GM11168 (cell line): ENCODE measurements around the gene TAS2R41.

Source experiments
- in situ Hi-C: fragments of 300-500 bp; cut with MboI; formaldehyde crosslinking; loops from one replicate; pipeline ENCODE4 v1.12.0; 2022; ENCODE audit warnings: low sequenced_read_pairs; ENCODE audit not compliant: unreplicated experiment

TAS2R41 gene

DNA sequence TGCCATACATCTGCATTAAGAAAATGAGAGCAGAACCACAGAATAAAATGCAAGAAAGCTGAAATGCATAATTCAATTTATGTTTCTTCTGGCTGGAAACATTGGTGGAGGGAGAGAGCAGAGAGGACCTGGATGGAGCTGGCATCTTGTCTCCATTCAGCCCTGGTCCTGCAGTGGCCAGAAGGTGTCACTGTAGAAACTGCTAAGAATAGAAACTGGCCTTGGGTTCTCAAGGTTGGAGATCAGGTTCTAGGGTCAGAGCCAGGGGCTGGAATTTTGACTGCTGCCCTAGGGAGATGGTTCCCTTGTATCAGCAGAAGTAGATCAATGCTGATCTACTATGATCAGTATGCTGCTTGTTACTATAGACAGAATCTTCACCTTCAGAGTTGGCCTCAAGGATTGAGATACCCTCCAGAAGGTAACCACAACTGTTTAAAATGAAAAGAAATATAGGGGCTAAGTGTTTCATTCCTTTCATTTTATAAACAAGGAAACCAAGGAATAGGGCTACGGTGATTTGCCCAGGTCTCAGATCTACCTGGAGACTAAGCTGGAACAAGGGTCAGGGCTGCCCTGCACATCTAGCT is 13.1 kb downstream of the TAS2R41 start:
- in situ Hi-C loops: no loop called here

DNA sequence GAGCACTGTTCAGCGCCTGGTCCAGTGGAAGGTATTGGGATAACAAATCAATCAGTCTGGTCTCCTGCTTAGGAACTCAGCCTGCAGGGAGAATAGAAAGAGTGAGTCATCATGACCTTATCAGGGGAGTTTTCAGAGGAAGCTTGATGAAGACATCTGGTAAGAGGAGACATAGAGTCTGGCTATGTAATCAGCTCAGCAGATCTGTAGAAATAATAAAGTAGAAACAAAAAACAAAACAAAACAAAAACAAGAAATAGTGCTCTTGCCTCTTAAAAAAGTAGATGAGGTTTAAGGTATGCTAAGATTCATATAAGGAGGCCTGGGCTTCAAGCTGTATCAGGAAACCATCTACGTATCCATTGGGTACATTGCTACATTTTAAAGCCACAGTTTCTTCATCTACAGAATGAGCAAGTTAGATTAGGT is 14.4 kb downstream of the TAS2R41 start:
- in situ Hi-C loops: no loop called here

DNA sequence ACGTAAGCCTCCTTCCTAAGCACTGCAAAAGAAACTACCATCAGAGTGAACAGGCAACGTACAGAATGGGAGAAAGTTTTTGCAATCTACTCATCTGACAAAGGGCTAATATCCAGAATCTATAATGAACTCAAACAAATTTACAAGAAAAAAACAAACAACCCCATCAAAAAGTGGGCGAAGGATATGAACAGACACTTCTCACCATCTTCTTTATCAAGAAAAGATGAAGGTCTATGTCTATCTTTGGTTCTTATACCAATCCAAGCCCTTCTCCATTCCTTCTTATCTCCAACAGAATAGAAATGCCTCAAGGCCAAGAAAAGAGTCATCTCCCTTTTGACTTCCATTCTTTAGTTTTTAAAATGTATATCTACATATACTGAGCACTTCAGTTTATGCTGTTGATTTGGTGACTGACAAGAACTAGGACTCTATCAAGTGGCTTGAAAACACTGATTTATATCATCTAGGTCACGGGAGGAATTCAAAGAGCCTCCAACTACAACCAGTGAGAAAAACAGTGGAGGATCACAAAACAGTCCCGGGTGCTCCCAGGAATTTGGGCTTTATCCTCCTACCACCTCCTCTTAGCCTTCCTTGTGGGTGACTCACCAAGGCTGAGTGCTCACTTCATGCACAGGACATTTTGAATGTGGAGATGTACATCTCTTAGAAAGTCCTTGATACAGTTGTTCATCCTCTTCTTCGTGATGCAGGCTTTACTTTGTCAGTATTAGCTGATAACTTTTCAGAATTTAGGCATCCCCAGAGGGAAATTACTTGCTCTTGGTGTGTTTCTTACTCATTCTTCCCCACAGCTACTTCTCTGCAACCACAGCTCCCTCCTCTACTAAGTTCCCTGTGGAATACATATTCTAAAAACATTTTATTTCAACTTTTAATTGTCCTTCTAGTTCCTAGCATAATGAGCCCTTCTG is 15.4 kb downstream of the TAS2R41 start:
- in situ Hi-C loops: no loop called here

DNA sequence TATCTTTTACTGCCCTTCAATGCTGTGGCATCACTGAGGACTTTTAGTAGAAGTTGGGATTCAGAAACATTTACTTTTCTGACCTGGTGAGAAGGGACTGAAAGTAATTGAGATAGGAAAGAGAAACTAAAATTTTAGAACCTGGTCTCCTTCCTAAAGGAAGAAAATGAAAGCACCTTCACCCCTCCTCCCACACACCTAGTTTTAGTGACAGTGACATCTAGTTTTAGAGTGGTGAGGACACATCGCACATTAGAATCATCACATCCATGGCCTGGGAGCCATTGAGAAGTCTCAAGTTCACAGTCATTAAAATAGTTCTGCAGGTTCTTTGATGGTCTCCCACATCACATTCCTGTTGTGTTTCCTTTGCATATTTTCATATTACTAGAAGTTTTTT is 16.1 kb downstream of the TAS2R41 start:
- in situ Hi-C loops: no loop called here

DNA sequence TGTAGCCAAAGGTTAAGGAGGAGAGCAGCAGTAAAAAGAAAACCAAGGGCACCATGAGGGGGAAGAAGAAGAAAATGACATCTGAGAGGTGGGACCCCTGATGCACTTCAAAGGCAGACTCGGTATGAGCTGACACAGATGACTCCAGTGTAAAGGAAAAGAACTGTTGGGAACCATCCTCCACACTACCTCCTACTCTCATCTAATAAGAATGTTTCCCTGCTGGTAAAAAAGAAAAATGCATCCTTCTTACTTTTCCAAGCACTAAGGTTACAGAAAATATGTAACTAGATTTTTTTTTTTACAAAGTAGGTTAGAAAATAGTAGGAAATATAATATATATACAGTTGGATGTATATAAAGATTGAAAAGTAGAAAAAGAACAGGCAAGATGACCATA is 16.9 kb downstream of the TAS2R41 start:
- in situ Hi-C loops: no loop called here

DNA sequence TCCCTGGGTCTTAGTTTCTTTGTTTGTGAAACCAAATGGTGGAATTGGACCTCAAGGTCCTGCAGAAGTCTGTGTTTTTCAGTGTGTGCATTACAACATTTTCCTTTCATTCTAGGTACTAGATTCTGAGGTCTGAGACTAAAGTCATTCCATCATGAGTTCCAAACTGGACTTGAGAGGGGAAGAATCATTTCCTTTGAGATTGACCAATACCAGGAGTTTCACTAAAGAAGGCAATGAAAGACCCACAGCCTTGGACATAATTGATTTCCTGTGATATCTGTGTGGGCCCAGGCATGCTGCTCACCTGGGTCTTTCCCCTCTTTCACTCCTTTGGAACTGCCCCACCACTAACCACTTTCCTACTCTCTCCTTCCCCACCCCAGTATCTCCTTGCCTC is 18.2 kb downstream of the TAS2R41 start:
- in situ Hi-C loops: no loop called here

DNA sequence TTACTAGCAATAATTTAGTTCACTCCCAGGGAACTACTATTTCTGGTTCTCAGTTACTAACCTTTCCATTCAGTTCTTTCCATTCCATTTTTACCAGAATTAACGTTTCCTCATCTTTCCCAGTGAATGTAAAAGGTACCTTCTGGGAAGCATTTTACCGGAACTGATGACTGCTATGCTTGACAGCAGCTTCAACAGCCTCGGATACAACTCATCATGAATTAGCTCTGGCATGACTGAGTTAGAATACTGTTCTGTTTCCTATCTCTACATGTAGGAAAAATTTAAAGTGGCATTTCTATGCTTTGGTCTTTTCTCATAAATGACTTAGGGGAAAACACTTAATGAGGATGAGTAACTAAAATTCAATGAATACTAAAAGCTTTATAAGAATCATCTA is 18.6 kb downstream of the TAS2R41 start:
- in situ Hi-C loops: no loop called here

DNA sequence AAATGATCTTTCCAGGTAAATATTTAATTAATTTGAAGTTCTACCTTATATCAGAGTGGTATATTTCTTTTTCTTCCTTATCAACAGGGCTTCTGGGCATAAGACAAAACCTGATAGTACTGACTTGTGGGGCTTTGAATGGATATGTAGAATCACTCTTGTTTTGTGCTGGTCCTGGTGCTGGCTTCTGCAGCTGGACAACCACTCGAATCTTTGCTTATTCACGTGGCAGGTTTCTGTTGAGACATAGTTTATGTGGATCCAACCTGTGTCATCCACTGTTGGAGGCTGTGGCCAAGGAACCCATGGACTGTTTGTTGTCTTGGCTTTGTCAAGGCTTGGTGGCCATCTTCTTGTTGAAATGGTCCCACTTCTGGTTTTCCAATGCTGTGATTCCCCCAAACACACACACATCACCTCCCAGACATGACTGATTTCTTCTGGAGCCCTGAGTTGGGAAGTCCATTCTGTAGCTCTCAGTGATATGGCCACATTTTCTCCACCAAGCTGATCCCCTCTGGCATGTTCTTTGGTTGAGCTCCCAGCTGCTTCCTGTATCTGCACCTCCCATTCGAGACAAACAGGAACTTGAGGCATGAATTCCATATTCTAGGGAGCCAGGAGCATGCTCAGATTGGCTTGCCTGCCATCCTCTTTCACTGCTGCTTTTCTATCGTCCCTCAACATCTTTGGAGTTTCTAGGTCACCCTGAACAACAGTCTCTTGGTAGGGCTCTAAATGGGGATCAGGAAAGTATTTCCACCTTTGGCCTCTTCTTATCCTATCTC is 19.5 kb downstream of the TAS2R41 start:
- in situ Hi-C loops: no loop called here

DNA sequence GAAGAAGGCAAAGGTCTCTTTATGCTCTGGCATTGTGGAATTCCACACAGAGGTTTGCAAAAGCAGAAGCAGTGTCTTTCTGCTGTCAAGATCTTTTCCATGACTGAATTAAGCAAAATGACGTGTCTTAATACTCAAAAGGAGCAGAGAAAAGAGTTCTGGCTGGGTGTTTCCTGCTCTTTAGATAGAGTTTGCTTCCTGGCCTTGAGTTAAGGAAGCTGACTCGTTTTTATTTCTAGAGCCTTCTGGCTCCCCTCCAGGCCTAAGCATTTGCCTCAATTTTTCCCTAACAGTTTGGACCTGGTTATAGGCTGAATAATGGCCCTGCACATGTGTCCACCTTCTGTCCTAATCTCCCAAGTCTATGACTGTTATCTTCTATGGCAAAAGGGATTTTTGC is 21.6 kb downstream of the TAS2R41 start:
- in situ Hi-C loops: no loop called here

DNA sequence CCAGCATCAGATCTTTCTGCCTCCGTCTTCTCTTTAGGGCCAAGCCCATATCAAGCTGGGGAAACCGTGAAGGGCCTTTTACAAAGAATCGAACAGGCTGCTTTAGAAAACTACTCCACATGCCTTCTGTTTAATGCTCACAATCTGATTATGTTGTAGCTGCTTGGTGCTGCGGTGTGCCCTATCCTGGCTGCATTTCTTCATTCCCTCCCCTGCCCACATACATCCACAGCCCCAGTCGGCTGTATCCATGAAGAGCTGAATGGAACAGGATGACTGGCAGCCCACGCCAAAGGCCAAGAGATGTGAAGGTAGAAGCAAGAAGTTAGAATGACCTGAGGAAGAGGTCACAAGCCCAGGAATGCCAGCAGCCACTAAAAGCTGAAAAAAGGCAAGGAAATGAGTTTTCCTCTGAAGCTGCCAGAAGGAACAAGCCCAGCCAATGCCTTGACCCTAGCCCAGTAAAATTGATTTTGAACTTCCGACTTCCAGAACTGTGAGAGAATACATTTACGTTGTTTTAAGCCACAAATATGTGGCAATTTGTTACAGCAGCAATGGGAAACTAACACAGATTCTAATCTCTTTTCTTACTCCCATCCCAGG is 22.2 kb downstream of the TAS2R41 start:
- in situ Hi-C loops: no loop called here

DNA sequence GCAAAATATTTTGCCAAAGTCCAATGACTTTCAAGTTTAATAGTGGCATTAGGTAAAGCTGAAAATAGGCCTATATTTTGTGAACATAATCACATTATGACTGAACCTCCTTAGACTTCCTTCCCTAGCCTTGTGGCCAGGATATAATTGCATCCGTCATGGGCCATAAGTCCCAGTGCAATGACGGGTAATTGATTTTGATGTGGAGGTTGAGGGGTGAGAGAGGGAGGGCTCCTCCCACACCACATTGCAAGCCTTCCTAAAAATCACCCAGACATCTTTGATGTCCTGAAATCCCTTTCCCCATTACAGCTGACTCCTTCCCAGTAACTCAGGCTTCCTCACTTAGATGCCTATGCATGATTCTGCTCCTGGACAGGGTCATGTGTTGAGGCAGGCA is 25.6 kb downstream of the TAS2R41 start:
- in situ Hi-C loops: no loop called here

DNA sequence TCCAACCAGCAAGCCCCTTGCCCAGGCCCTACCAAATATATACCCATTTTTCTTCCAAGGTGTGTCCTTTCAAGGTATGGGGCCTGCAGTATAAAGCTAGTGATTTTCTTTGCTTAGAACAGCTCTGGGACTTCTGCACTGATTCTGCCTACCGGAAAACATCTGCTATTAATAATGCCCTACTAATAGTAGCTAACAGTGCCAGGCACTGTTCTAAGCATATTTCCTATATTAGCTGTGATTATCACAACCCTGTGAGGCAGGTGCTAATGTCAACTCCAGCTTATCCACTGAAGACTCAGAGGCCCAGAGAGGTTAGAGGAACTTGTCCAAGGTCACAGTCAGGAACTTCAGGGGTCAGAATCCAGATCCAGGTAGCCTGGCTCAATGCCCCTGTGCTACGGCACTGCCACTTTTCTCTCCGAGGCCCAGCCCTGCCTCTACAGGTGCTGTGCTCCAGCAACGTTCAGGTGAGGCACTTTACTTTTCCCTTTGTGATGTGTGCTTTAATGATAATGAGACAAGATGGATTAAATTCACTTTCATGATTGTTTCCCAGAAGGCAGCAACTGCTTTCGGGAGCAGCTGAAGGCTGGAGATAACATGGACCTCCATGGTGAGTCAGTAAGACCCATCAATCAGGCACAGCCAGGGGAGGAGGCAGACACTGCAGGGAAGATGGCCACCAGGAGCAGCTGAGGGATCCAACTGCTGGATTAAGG is 26.7 kb downstream of the TAS2R41 start:
- in situ Hi-C loops: no loop called here

DNA sequence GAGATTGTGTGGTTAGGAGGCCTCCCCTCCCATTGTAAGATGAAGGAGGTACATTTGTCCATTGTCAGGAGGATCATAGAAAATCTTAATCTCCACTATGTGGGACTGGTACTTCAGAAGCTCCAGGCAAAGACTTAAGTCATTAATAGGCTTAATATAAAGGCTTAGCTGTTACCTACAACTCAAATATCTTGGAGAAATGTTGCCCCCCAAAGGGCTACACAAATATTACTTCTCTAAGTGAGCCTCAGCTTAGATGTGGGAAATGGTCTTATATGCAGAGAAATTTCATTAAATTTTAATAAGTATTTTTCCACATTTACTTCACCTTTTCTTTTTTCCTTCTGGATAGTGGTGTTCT is 27.2 kb downstream of the TAS2R41 start:
- in situ Hi-C loops: no loop called here

DNA sequence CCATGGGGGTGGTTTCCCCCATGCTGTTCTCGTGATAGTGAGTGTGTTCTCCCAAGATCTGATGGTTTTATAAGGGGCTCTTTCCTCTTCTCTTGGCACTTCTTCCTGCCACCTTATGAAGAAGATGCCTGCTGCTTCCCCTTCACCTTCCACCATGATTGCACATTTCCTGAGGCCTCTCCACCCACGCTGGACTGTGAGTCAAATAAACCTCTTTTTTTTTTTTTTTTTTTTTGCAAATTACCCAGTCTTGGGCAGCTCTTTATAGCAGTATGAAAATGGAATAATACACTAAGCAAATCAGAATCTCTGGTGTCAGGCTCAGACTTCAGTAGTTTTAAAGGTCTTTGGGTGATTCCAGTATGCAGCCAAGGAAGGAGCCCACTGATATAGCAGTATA is 28.2 kb downstream of the TAS2R41 start:
- in situ Hi-C loops: no loop called here

DNA sequence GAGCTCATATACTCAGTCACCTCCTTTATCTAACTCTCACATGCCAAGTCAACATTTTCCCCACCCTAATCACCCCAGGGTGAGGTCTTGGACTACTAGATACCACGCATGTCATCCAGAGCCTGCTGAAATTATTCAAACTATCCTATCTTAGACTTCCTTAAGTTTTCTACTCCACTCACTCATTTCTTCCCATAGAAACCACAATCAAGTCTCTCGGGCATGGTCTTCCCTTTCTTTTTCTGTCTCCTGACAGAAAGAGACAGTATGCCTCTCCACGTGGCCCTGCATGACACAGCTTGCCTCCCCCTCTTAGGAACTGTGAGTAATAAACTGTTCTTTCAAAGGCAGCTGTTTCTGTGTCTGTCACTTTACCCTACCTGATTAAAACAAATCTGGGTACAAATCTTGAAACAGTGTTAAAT is 29.4 kb downstream of the TAS2R41 start:
- in situ Hi-C loops: no loop called here

DNA sequence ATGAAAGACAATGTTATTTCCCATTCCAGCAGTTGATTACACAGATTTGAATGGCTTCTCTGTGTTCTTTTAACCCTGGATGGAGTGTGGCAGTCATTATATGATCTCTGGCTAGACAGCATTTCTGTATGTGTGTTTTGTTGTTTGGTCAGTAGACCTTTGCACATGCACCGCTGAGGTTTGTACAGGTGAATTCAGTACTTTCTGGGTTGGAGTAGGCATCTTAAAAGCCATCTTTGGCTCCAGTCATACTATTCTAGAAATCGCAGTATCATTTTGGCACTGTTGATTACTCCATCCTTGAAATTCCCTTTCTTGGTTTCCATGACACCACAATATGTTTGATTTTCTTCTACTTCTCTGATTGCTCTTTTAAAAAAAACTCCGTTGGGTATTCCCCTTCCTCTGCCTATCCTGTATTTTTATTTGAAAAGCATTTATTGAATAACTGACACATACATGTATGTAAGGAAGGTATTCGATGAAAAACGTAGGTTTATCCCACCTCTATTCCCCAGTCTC is 29.9 kb downstream of the TAS2R41 start:
- in situ Hi-C loops: no loop called here

DNA sequence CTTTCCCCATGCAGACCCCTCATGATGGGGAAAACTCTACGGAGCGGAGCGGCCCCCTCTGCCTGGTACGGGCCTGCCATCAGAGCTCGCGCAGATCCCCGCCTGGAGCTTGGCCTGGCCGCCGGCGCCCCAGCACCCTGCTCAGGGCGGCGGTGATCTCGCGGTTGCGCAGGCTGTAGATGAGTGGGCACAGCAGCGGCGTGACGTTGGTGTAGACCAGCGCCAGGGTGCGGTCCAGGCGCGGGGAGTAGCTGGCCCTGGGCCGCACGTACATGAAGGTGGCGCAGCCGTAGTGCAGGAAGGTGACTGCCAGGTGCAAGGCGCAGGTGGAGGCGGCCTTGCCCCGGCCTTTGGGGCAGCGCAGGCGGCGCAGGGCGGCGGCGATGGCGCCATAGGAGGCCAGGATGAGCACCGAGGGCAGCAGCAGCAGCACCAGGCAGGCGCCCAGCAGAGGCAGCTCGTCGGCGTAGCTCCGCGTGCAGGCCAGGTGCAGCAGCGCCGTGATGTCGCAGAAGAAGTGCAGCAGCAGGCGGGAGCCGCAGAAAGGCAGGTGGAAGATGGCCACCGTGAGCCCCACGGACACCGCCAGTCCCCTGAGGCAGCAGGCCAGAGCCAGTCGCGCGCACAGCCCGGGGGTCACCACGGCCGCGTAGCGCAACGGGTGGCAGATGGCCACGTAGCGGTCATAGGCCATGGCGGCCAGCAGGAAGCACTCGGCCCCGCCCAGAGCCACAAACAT is 33.4 kb downstream of the TAS2R41 start:
- in situ Hi-C loops: no loop called here

DNA sequence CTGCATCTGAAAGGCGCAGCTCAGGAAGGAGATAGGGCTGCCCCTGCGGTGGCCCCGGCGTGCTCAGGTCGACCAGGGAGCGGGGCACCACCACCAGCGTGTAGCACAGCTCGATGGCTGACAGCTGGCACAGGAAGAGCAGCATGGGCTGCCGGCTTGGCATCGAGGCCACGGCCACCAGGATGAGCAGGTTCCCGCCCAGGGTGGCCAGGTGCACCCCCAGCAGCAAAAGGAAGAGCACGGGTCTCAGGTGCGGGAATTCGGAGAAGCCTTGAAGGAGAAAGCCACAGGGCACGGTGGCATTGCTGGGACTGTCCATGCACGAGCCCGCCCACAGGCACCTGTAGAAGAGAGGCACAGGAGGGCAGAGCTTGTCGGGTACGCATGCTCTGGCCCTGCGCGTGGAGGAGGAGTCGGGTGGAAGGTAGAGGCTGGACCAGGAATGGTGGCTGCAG is 33.9 kb downstream of the TAS2R41 start:
- in situ Hi-C loops: no loop called here
